ENCODE data around the gene CYP46A1. TPM values are rescaled to one million over a fixed set of nuclear protein-coding genes. Genes with fewer than 3 reads are reported as not detected.

The CYP46A1 gene
- total RNA-seq, 1 donor from 2014 or later = 3.6 TPM

- H3K4me3 Mint-ChIP-seq = no peak overlapping the region
- no peaks in the 10 kb centered on the region for H3K36me3 Mint-ChIP-seq (ENCODE audit: low read depth)
- no peaks in the 10 kb centered on the region for H3K27me3 Mint-ChIP-seq (ENCODE audit: low read depth)
- TF ChIP-seq CTCF (conservative IDR thresholded peaks at IDR 0.05) = no peak
- peaks cover 3% of the 10 kb centered on the region for H3K4me1 Mint-ChIP-seq
- no peaks in the 10 kb centered on the region for H3K9me3 Mint-ChIP-seq
- DNase-seq (ENCODE audit: low read depth, low spot score) = no peak
- H3K27ac Mint-ChIP-seq (ENCODE audit: unreplicated experiment) = no peak overlapping the region
Observed at GRCh38 chr14:99728231-99728920, 44.3 kb downstream of the CYP46A1 start.

- peaks cover 4% of the 10 kb centered on the region for H3K4me1 Mint-ChIP-seq
- no peak for DNase-seq (ENCODE audit: low read depth, low spot score)
- no peak overlapping the region for H3K4me3 Mint-ChIP-seq
- H3K27ac Mint-ChIP-seq (ENCODE audit: unreplicated experiment) = no peak overlapping the region
- no peaks in the 10 kb centered on the region for H3K9me3 Mint-ChIP-seq
- no peaks in the 10 kb centered on the region for H3K27me3 Mint-ChIP-seq (ENCODE audit: low read depth)
- no peaks in the 10 kb centered on the region for H3K36me3 Mint-ChIP-seq (ENCODE audit: low read depth)
- no peak for TF ChIP-seq CTCF (conservative IDR thresholded peaks at IDR 0.05)
Observed at GRCh38 chr14:99728981-99729451, 44.9 kb downstream of the CYP46A1 start.

DNA sequence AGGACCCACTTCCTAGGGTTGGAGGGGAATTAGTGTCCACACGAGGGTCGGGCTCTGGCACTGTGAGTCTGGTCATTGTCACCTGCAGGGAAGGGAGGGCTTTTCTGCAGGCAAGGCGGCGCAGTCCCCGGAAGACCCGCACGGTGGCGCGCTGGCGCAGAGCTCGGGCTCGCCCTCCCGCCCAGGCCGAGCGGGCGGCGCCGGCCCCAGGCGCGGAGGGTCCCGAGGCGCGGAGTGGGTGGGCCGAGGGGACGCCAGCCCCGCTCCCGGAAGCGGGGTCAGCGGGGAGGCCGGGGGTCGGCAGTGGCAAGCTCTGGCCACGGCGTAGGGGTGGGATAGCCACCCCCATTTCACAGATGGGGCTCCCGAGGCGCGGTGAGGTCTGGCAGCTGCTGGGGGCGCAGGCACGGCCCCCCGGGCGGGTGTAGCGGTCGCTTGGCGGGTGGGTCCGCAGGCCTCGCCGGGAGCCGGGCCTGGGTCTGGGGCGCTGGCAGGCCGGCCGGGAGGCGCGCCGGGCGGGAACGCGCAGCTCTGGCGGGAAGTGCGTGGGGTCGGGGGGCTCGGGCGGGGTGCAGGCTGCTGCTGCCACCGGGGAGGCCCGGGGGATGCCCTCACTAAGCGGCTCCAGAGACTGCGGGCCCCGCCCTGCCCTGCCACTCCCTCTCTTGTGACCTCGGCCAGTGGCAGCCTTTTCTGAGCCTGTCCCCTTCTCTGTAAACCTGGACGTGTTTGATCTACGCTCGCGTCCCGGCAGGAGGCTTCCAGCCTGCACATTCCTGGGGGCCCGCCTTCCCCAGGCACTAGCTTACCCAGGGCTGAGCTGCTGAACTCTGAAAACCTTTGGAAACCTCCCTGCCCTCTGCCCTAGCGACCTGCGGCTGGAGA lies 46.1 kb downstream of the CYP46A1 start:
- H3K27ac Mint-ChIP-seq (ENCODE audit: unreplicated experiment) = no peak overlapping the region
- peaks cover 4% of the 10 kb centered on the region for H3K4me1 Mint-ChIP-seq
- no peaks in the 10 kb centered on the region for H3K27me3 Mint-ChIP-seq (ENCODE audit: low read depth)
- TF ChIP-seq CTCF (conservative IDR thresholded peaks at IDR 0.05) = peak; percentile 91
- peak overlapping the region; percentile 68 for H3K4me3 Mint-ChIP-seq
- no peaks in the 10 kb centered on the region for H3K36me3 Mint-ChIP-seq (ENCODE audit: low read depth)
- no peaks in the 10 kb centered on the region for H3K9me3 Mint-ChIP-seq
- DNase-seq (ENCODE audit: low read depth, low spot score) = peak; percentile 98

DNA sequence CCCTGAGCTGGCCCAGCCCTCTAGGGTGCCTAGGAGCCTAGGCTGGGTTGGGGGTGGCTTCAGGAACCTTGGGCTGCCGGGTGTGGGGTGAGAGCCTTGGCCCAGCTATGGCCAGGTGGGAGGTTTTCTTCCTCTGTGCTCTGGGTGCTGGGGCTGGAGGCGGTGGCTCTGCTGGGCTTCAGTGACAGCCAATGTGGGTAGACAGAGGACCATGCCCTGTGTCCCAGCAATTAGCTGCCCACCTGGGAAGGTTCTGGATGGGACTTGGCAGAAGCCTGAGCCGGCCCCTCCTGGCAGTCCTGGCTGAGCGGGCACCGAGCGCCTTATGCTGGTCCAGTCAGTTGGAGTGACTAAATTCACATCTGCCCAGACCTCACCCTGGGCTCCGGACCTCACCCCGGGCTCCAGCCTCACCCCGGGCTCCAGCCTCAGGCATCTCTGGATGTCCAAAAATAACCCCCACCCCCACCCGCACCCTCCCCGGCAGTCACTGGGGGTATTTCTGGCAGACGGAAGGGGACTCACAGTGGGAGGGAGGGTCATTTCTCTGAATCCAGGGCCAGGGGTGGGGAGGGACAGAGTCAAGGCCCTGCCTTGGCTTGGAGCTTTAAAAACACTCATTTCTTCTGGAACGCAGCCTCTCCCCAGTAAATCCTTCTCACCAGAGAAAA lies 46.9 kb downstream of the CYP46A1 start:
- Mint-ChIP-seq H3K9me3 (no peaks in the 10 kb centered on the region), H3K27me3 (ENCODE audit: low read depth) (no peaks in the 10 kb centered on the region), H3K4me3 (peak overlapping the region; percentile 68), H3K4me1 (peaks cover 4% of the 10 kb centered on the region), H3K27ac (ENCODE audit: unreplicated experiment) (no peak overlapping the region), H3K36me3 (ENCODE audit: low read depth) (no peaks in the 10 kb centered on the region)
- no peak for DNase-seq (ENCODE audit: low read depth, low spot score)
- no peak for TF ChIP-seq CTCF (conservative IDR thresholded peaks at IDR 0.05)
